ENCODE data around the gene KCNAB1.

KCNAB1 gene

DNA sequence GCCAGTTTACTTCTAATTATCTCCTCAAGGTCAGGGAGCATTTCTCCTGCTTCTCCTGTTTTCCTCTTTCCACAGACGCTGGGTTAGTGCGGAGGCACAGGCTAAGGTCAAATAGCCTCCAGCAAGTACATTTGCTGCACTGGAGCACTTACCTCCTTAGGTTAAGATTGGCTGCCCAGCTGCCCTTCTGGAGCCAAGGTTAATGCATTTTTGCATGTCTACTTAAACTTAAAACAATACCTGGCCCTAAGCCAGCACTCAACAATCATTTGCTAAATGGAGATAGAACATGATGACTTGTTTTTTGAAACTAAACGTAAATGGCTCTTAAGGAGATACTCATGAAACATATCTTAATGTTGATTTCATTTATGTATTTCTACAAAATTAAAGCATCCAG is 351.1 kb downstream of the KCNAB1 start:
- no peak for DNase-seq

DNA sequence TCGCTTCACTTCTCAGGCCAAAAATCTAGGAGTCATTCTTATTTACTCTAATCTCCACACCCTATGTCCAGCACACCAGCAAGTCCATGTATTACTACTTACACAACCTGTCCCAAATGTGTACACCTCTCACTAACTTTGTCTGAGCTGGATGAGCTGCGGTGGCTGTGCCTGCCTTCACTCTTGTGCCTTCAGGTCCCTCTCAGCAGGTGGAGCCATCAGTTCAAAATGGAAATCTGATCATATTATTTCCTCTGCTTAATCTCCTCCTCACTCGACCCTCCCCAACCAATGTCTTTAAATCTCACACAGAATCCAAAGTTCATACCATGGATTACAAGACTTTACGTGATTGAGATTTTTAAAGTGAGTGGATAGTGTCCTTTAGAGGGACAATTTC is 351.8 kb downstream of the KCNAB1 start:
- DNase-seq: no peak

DNA sequence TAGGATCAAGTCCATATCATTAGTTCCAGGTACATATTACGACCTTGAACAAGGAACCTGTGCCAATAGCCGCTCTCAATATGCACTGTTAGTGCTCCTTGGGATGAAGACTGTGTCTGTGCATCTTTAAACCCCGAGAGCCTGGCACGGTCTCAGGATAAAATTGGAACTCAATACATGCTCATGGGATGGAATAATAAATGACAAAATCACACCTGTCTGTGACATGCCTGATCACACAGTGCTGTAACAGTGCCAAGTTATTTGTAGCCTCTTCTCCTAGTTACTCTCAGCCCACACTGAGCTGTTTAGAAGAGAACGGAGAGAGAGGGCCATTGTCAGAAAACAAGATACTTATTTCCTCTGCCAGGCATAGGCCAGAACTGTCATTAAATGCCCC is 352.3 kb downstream of the KCNAB1 start:
- no peak for DNase-seq

DNA sequence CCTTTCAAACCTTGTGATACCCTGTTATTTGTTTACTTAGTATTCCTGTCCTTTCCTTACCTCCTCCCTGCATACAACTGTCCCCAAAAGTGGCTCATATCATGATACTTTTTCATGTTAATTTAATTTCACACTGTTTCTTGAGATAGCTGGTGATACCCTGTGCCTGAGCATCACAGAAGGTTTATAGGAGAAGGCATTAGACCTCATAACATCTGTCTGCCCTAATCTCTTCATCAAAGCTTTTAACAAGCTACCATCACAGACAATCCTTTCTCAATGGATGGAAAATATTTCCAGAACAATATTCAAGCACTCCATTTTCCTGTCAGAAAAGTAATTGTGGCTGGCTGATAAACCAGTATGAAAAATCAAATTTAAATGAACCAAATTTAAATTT is 353.0 kb downstream of the KCNAB1 start:
- DNase-seq: no peak

DNA sequence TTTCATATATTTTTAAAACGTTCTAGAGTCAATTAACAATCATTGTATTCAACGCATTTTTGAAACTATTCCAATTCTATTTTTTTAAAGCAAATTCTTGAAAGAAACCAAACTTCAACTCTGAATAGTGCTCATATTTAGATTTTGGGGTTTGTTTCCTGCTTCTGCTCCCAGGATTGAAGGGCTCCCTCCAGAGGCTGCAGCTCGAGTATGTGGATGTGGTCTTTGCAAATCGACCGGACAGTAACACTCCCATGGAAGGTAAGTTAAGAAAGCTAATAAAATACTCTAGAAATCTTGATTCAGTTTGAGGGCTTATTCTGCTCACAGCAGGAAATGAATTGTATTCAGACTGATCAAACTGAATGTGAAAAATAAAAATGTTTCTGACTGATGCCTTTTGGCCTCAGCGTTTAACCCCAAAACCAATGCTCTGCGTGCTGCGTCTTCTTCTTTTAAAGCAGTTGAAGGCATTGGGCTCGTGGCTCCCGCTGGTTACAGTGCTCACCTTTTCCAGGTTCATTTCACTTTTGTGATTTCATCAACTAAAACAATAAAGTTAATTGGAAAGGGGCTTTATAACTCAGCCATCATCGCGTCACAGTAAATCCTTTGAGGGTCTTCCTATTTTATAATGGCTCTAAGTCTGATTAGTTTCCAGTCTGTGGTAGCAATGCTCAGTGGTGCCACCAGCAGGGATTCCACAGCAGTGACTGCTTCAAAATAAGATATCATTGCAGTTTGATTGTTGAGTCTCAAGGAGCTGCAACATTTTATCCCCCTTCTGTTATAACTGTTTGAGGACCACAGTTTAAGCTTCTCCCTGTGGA is 354.4 kb downstream of the KCNAB1 start:
- DNase-seq: no peak

DNA sequence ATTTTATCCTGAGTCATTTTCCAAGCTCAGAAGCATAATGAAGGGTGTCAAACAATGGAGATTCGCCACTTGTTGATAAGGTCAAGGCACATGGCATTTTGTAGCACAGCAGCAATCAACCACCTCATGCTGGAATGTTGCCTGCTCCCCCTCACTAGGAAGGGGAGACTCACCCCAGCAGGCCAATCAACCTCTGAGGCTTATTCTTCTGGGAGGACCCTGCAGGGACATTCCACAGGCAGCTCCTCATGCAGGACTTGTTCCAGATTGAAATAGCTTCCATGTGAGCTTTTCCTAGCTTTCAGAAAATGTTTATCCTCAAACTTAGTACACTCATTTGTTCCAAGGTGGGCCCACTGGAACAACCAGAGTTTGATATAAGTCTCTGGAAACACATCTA is 356.9 kb downstream of the KCNAB1 start:
- no peak for DNase-seq

DNA sequence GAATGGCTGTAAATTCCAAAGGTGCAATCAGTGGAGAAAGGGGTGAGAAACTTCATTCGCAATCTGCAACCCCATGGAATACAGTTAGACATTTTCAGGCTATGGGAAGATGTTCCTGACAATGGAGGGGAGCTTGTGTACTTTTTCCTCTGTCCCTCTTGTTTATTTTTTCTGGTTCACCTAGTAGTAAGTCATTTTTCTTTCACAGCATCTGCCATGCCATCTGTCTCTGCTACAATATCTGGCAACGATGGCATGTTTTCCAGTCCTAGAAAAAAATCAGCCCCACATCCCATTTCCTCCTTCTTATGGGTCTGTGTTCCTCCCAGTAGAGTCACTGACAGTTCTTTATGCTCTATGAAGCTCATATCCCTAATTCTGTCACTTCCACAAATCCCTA is 358.5 kb downstream of the KCNAB1 start:
- no peak for DNase-seq

DNA sequence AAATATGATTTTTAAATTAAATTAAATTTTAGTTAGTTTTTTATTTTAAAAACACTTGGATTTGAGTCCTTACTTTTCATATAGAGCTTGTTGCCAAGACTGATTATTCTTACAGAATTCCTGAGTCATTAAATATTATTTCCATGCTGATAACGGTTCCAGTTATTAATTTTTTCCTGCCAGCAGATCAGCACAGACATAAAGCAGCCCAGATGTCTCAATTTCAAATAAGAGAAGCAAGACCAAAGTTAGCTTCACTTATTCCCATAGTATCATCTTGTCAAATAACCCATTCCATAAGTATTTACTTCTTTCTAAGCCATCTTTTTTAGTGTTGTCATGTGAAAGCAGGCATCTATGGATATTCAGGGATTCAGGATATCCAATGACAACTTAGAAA is 359.2 kb downstream of the KCNAB1 start:
- no peak for DNase-seq

DNA sequence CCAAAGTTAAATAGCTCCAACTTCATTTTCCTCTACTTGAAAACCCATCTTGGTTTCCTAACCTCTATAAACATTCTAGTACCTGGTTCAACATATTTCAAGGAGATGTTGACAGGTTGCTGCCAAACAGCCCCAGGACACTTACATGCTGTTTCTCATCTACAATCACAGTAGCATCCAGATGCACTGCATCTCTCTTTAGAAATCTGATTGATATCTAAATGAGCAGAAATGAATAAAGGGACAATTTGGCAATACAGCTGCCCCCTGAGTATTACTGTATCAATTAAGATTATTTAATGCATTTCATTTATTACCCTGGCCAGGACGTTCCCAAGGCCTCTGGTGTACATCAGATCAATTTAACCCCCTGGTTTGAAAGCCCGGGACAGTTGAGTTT is 360.6 kb downstream of the KCNAB1 start:
- DNase-seq: no peak

DNA sequence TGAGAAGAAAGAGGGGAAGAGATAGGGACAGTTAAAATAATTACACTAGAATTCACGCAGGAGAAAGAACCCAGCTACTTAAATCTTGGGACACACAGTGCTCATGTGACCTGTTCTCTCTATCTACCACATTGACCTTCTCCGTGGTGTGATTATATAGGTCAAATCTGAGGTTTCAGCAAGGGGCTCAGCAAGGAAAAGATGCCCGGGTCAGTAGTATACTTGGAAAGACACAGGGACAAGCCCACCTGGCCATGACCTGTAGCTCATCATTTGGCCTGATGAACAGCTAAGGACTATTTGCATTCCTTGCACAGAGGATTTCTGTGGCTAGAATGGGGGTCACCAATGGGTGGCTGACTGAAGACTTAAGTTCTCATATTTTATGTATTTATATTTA is 362.6 kb downstream of the KCNAB1 start:
- DNase-seq: no peak

DNA sequence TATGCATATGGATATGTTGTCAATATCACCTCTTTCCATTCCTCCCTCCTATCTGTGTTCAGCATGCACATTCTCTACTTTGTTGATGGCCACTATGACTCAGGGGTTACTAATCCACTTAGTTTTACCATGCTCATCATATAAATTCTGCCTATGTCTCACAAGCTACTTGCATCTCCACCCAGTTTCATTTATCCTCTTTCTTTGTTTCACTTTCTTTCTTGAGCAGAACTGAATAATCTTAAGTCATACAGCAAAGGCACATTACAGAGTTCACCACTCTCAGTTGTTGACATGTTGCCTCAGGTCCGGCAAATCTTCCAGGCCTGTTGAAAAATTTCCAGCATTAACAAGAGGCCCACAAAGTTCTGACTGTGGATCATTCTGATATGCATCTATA is 363.0 kb downstream of the KCNAB1 start:
- peak; percentile 88 for DNase-seq

DNA sequence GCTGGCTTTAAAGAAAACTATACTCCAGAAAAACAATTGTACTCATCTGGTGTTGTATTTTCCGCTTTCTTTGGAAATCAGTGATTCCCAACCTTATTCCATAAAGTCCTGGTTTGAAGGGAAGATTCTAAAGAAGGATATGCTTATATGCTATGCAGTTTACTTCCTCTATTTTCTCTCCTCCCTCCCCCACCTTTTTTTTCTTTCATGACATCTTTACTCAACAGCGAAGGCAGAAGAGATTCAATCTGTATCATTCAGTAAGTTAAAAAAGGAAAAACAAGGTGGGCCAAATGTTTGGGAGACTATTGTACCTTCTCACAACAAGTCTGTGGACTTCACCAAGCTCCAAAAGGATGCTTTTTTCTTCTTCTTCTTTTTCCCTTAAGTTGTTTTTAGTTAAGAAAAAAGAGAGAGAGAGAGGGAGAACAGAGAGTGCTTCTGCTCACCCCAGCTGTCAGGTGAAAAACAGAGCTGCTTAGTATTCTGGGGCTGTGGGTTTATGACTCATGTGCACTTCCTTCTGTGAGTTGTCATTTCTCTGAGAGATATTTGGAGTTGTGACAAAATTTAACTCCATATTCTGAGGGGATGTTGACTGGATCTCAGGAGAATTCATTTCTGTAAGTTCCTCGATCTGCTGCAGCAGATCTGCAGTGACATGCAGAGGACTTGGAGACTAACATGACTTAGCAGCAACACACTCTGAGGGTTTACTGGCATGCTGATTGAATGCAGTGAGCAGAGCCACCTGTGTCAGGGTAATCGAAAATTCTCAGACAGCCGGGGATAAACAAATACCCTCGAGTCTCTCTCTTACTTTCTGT is 363.8 kb downstream of the KCNAB1 start:
- peak; percentile 61 for DNase-seq

DNA sequence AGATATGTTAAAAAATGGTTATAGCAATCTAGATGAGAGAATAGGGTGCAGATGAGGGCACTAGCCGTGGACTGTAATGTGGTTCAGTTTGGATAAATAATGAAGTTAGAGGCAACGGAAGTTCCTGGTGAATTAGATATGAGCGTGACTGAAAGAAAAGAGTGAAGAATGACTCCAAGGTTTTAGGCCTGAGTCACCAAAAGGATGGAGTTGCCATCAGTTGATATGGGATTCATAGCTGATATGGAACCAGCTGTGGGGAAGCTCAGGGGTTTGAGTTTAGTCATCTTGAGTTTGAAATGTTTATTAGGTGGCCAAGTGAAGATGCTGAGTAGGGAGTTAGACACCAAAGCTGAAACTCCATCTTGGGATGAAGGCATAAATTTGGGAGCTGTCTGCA is 368.4 kb downstream of the KCNAB1 start:
- no peak for DNase-seq

DNA sequence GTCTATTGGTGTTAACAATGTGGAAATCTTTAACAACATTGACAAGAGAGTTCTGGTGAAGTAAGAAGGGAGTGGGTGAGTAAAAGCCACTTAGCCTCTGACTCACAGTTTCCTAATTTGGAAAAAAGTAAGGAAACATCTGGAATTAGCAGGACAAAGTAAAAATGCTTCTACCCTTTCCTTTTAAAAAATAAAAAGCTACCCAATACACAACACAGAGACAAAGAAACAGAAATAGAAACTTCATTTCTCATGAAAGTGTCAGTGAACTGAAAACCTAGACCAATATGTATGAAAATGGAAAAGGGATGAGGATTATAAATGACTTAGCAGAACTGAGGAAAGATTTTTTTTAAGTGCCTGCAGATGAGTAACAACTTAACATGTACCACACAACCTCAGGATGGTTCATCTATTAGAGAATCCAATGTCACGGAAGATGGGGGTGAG is 369.1 kb downstream of the KCNAB1 start:
- DNase-seq: peak; percentile 19

DNA sequence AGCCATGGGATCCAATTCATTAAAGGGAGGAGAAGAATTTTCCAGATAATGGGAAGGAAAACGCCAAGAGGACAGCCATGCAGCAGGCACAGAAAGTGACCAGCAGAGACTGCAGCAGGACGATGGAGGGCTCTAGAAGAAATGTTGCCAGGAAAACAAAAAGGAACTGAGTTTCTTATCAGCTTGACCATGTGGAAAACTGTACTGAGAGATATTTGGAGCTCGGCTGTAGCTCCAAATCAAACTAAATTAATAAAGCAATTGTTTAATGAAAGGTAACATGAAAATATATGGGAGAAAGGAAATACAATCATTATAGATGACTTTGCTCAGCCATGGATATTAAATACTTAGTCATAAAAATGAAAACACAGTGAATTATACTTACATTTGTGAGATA is 370.8 kb downstream of the KCNAB1 start:
- DNase-seq: no peak

DNA sequence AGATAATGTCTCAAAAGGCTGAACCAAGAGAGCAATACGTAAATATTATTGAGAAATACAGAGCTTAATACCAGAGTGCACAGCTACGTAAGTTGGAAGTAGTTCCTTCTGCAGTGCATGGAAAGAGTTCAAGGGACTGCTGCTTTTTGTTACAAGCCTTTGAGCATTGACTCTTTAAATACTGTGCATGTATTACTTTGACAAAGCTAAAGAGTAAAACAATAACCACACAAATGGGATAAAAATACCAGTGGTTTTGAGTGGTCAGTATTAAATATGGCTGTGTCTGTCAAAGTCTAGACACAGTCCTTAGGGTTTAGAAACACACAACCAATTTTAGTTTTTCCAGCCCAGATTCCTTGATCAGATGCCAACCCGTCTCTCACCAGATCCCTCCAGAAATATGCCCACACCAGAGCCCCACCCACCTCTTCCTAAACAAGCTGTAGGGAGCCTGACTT is 372.5 kb downstream of the KCNAB1 start:
- no peak for DNase-seq

DNA sequence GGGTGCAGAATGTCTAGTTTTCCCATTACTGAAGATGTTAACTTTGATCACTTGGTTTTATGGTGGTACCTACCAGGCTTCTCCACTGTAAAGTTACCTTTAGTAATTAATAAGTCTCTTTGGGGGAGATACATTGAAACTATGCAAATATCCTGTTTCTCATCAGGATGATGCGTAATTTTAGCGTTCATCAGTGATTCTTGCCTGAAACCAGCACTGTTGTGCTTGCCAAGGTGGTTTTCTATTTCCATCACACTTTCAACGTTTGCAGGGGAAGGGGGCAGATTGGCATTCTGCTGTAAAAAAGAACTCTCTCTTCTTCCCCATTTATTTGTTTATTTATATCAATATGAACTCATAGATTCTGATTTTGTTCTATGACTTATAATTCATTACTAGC is 373.5 kb downstream of the KCNAB1 start:
- no peak for DNase-seq

DNA sequence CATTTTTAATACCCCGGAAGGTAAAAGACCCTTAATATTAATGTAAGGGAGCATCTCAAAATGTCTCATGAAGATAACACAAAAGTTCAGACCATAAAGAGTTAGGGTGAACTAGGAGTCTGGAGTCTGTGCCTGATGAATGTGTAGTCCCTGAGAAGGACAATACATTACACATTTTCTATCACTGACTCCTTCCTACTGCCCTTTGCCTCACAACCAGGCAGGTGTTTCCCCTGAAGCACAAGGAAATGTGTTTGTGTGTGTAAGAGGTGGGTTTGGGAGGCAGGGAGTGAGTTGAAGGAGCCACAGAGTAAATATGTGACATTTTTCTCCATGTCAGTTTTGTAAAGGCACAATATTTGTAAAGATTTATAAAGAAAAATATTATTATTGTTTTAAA is 375.4 kb downstream of the KCNAB1 start:
- no peak for DNase-seq

DNA sequence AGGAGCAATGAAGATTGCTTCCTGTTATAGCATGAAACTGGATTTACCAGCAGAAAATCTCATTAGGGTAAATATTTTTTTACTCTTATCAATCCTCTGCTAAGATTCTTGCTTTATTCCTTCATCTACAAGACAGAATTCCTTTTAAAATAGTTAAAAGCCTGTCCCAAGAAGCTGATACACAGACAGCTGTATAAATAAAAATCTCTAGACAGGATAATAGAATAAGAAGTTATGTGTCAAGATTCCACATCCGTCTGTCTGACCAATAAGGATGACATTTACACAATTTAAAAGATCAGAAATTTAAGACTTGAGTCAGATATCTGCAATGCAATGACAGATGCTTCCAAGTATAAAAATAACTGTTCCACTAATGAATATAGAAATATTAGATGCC is 376.9 kb downstream of the KCNAB1 start:
- DNase-seq: no peak

DNA sequence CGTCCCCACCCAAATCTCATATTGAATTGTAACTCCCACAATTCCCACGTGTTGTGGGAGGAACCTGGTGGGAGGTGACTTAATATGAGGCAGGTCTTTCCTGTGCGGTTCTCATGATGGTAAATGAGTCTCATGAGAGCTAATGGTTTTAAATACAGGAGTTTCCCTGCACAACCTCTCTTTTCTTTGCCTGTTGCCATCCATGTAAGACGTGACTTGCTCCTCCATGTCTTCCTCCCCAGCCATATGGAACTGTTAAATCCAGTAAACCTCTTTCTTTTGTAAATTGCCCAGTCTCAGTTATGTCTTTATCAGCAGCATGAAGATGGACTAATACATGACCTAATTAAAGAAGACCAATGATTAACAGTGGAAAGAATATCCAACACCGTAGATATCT is 377.9 kb downstream of the KCNAB1 start:
- DNase-seq: no peak

DNA sequence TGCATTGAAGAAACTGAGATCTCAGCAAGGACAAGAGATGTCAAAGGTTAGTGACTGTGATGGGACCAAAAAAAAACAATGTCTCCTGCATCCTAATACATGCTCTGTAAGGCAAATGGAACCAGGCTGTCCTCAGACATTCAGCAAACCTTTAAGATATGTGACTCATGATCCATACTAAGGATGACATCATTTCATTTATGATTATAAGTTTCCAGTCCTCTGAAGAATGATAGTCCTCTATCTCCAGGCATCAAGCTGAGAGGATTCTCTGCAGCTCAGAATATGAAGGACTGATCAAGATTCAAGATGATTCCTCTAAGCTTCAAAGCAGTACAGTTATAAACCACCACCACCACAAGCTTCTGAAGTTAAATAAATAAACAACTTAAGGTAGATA is 386.9 kb downstream of the KCNAB1 start:
- DNase-seq: peak; percentile 2

DNA sequence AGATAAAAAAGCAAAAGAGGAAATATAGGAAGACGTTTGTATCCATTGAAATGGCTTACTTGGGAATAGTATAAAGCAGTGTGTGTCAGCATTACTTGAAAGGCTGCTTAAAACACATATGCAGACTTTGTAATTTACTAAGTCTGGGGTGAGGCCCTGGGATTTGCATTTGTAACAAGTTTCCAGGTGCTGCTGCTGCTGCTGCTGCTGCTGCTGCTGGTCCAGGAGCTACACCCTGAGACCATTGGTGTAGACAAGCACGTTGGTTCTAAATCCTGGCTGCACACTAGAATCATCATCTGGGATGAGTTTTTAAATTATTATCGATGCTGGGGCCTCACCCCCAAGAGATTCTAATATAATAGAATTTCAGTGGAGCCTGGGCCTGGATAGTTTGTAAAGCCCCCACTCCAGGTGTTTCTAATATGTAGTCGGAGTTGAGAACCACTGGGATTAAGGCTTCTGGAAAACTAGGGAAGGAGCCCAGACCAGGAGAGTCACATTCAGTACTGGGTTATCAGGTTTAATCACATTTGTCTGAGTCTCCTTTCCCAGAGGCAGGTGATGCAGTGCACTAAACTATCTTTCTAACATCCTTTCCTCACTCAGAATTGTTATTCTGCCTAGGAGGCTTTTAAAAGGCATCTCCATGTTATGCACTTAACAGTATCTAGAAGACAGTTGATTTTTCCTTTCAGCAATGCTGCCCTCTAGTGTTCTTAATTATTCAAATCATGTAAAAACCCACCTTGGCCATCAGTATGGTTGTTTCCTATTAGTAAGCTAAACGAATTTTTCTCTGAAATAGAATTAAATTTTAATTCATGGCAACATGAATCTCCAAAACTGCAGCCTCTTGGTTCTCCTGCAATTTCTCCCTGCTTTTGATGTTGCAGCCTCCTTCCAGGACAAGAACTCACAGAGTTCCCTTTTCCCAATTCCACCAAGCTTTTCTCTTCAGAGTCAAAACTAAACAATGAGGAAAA is 389.1 kb downstream of the KCNAB1 start:
- DNase-seq: peak; percentile 75
